HEK293 (cell line): ENCODE data around the gene ZNF653.

Experiments used
- GLIS2 ChIP-seq: fragments of 450-650 bp; formaldehyde crosslinking; IDR thresholded peaks from 2 replicates; pipeline ENCODE4 v1.5.1; 2016; ENCODE audit warnings: missing biosample characterization, missing genetic modification characterization
- PRDM1 ChIP-seq: fragments of 450-650 bp; formaldehyde crosslinking; IDR thresholded peaks from 2 replicates; pipeline ENCODE4; 2016; ENCODE audit warnings: missing biosample characterization, missing genetic modification characterization
- PRDM10 ChIP-seq: fragments of 450-650 bp; formaldehyde crosslinking; IDR thresholded peaks from 2 replicates; pipeline ENCODE4 v1.5.1; 2016; ENCODE audit warnings: missing biosample characterization, missing genetic modification characterization
- SCRT1 ChIP-seq: fragments of 450-650 bp; formaldehyde crosslinking; IDR thresholded peaks from 2 replicates; pipeline ENCODE4 v1.5.1; 2016; ENCODE audit warnings: missing biosample characterization, missing genetic modification characterization, borderline replicate concordance
- SP3 ChIP-seq: fragments of 450-650 bp; formaldehyde crosslinking; IDR thresholded peaks from 2 replicates; pipeline ENCODE4 v1.5.1; 2016; ENCODE audit warnings: missing biosample characterization, missing genetic modification characterization
- TCF7L2 ChIP-seq: IDR thresholded peaks from 2 replicates; pipeline ENCODE4 v1.6.1; 2011; ENCODE audit warnings: low read depth, mild to moderate bottlenecking, inconsistent platforms, low read length, moderate library complexity, borderline replicate concordance
- ZBTB44 ChIP-seq: fragments of 450-650 bp; IDR thresholded peaks from 2 replicates; pipeline ENCODE4 v1.5.1; 2018; ENCODE audit warnings: missing biosample characterization, mild to moderate bottlenecking, missing genetic modification characterization
- ZFP37 ChIP-seq: fragments of 450-650 bp; formaldehyde crosslinking; IDR thresholded peaks from 2 replicates; pipeline ENCODE4 v1.5.1; 2016; ENCODE audit warnings: missing biosample characterization, missing genetic modification characterization
- ZNF10 ChIP-seq: fragments of 450-650 bp; formaldehyde crosslinking; IDR thresholded peaks from 2 replicates; pipeline ENCODE4 v1.5.1; 2017; ENCODE audit warnings: missing biosample characterization, missing genetic modification characterization
- ZNF211 ChIP-seq: fragments of 450-650 bp; formaldehyde crosslinking; IDR thresholded peaks from 2 replicates; pipeline ENCODE4 v1.5.1; 2016; ENCODE audit warnings: low read depth, missing biosample characterization, missing genetic modification characterization
- ZNF280C ChIP-seq: fragments of 450-650 bp; formaldehyde crosslinking; IDR thresholded peaks from 2 replicates; pipeline ENCODE4 v1.5.1; 2016; ENCODE audit warnings: missing biosample characterization, missing genetic modification characterization
- ZNF362 ChIP-seq: fragments of 450-650 bp; formaldehyde crosslinking; IDR thresholded peaks from 2 replicates; pipeline ENCODE4 v1.5.1; 2016; ENCODE audit warnings: missing biosample characterization, missing genetic modification characterization
- ZNF426 ChIP-seq: fragments of 450-650 bp; formaldehyde crosslinking; IDR thresholded peaks from 2 replicates; pipeline ENCODE4 v1.5.1; 2017; ENCODE audit warnings: missing biosample characterization, missing genetic modification characterization, mild to moderate bottlenecking, inconsistent platforms, moderate library complexity
- ZNF555 ChIP-seq: fragments of 450-650 bp; formaldehyde crosslinking; conservative IDR thresholded peaks from 2 replicates; pipeline ENCODE4 v1.5.1; 2017; ENCODE audit warnings: missing biosample characterization, mild to moderate bottlenecking, missing genetic modification characterization, inconsistent platforms
- ZNF571 ChIP-seq: fragments of 450-650 bp; formaldehyde crosslinking; IDR thresholded peaks from 2 replicates; pipeline ENCODE4 v1.5.0; 2017; ENCODE audit warnings: missing biosample characterization, missing genetic modification characterization
- ZNF596 ChIP-seq: fragments of 450-650 bp; IDR thresholded peaks from 2 replicates; pipeline ENCODE4 v1.5.0; 2018; ENCODE audit warnings: missing biosample characterization, mild to moderate bottlenecking, missing genetic modification characterization, moderate library complexity
- ZNF623 ChIP-seq: fragments of 450-650 bp; formaldehyde crosslinking; IDR thresholded peaks from 2 replicates; pipeline ENCODE4 v1.5.1; 2016; ENCODE audit warnings: missing biosample characterization, missing genetic modification characterization
- ZNF777 ChIP-seq: fragments of 450-650 bp; formaldehyde crosslinking; IDR thresholded peaks from 2 replicates; pipeline ENCODE4 v1.5.1; 2017; ENCODE audit warnings: missing biosample characterization, missing genetic modification characterization, borderline replicate concordance
- TF ChIP-seq, protein P1 (sequence below): fragments of 450-650 bp; formaldehyde crosslinking; IDR thresholded peaks from 2 replicates; pipeline ENCODE4 v1.5.1; 2016; ENCODE audit warnings: missing biosample characterization, missing genetic modification characterization, low read depth
- TF ChIP-seq, protein P2 (sequence below): fragments of 450-650 bp; formaldehyde crosslinking; IDR thresholded peaks from 2 replicates; pipeline ENCODE4 v1.5.1; 2017; ENCODE audit warnings: missing biosample characterization, missing genetic modification characterization
- TF ChIP-seq, protein P3 (sequence below): fragments of 450-650 bp; formaldehyde crosslinking; IDR thresholded peaks from 2 replicates; pipeline ENCODE4; 2016; ENCODE audit warnings: missing biosample characterization, missing genetic modification characterization
- TF ChIP-seq, protein P4 (sequence below): fragments of 450-650 bp; formaldehyde crosslinking; IDR thresholded peaks from 2 replicates; pipeline ENCODE4 v1.5.1; 2017; ENCODE audit warnings: missing biosample characterization, missing genetic modification characterization

The ZNF653 gene

GRCh38 chr19:11528551-11529341, 23.1 kb upstream of the ZNF653 start, which contains the start of gene ECSIT (continued):
- no peak for TF ChIP-seq ZNF362 (tag by site-specific recombination)
- TF ChIP-seq, protein P1, sequence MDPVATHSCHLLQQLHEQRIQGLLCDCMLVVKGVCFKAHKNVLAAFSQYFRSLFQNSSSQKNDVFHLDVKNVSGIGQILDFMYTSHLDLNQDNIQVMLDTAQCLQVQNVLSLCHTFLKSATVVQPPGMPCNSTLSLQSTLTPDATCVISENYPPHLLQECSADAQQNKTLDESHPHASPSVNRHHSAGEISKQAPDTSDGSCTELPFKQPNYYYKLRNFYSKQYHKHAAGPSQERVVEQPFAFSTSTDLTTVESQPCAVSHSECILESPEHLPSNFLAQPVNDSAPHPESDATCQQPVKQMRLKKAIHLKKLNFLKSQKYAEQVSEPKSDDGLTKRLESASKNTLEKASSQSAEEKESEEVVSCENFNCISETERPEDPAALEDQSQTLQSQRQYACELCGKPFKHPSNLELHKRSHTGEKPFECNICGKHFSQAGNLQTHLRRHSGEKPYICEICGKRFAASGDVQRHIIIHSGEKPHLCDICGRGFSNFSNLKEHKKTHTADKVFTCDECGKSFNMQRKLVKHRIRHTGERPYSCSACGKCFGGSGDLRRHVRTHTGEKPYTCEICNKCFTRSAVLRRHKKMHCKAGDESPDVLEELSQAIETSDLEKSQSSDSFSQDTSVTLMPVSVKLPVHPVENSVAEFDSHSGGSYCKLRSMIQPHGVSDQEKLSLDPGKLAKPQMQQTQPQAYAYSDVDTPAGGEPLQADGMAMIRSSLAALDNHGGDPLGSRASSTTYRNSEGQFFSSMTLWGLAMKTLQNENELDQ (tag by site-specific recombination) = no peak
- no peak for TF ChIP-seq ZNF596 (tag by site-specific recombination)
- TF ChIP-seq, protein P2, sequence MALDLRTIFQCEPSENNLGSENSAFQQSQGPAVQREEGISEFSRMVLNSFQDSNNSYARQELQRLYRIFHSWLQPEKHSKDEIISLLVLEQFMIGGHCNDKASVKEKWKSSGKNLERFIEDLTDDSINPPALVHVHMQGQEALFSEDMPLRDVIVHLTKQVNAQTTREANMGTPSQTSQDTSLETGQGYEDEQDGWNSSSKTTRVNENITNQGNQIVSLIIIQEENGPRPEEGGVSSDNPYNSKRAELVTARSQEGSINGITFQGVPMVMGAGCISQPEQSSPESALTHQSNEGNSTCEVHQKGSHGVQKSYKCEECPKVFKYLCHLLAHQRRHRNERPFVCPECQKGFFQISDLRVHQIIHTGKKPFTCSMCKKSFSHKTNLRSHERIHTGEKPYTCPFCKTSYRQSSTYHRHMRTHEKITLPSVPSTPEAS (tag by site-specific recombination) = no peak
- TF ChIP-seq, protein P3, sequence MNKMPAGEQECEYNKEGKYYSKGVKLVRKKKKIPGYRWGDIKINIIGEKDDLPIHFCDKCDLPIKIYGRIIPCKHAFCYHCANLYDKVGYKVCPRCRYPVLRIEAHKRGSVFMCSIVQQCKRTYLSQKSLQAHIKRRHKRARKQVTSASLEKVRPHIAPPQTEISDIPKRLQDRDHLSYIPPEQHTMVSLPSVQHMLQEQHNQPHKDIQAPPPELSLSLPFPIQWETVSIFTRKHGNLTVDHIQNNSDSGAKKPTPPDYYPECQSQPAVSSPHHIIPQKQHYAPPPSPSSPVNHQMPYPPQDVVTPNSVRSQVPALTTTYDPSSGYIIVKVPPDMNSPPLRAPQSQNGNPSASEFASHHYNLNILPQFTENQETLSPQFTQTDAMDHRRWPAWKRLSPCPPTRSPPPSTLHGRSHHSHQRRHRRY (tag by site-specific recombination) = no peak
- TF ChIP-seq ZFP37 (tag by site-specific recombination) = no peak
- no peak for TF ChIP-seq GLIS2
- no peak for TF ChIP-seq ZNF426
- TF ChIP-seq PRDM1 (tag by site-specific recombination) = no peak
- TF ChIP-seq PRDM10 (tag by site-specific recombination) = peak; percentile 68; the same call in 1 of the 2 replicates
- no peak for TF ChIP-seq TCF7L2
- TF ChIP-seq, protein P4, sequence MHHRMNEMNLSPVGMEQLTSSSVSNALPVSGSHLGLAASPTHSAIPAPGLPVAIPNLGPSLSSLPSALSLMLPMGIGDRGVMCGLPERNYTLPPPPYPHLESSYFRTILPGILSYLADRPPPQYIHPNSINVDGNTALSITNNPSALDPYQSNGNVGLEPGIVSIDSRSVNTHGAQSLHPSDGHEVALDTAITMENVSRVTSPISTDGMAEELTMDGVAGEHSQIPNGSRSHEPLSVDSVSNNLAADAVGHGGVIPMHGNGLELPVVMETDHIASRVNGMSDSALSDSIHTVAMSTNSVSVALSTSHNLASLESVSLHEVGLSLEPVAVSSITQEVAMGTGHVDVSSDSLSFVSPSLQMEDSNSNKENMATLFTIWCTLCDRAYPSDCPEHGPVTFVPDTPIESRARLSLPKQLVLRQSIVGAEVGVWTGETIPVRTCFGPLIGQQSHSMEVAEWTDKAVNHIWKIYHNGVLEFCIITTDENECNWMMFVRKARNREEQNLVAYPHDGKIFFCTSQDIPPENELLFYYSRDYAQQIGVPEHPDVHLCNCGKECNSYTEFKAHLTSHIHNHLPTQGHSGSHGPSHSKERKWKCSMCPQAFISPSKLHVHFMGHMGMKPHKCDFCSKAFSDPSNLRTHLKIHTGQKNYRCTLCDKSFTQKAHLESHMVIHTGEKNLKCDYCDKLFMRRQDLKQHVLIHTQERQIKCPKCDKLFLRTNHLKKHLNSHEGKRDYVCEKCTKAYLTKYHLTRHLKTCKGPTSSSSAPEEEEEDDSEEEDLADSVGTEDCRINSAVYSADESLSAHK (tag by site-specific recombination) = no peak; the same call in 1 of the 2 replicates
- no peak for TF ChIP-seq ZNF211
- no peak for TF ChIP-seq ZNF280C (tag by site-specific recombination)
- TF ChIP-seq ZNF555 (tag by site-specific recombination) = no peak
- TF ChIP-seq ZNF10 = no peak
- TF ChIP-seq SP3 (tag by site-specific recombination) = peak; percentile 91
- TF ChIP-seq ZNF571 = no peak
- TF ChIP-seq SCRT1 (tag by site-specific recombination) = no peak
- TF ChIP-seq ZNF777 (tag by site-specific recombination) = no peak
- no peak for TF ChIP-seq ZNF623 (tag by site-specific recombination)
- no peak for TF ChIP-seq ZBTB44
